ENCODE data around the gene TACR1.

DNA sequence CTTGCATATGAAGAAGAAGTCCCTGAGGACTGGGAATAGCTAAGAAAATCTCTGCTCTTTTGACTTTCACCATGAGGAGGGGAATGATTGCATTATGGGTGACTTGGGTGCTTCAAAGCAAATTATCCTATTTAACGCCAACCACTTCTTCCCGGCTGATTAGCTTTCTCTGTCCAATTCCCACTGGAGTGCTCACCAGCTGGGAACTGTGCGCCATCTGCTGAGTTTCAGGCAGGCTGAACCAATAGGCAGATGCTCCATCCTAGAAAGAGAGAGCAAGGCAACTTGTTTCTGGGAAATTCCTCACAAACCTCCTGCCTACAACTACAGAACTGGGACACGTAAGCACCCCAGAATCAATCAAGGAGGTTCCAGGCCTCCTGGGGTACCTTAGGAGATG is 191.5 kb downstream of the TACR1 start:
- TF ChIP-seq POLR2A (IDR thresholded peaks at IDR 0.05; ENCODE audit: low read depth, low read length) (no peak), FOS (IDR thresholded peaks at IDR 0.05; ENCODE audit: low read depth, low read length) (no peak)
- TF ChIP-seq, protein P1, sequence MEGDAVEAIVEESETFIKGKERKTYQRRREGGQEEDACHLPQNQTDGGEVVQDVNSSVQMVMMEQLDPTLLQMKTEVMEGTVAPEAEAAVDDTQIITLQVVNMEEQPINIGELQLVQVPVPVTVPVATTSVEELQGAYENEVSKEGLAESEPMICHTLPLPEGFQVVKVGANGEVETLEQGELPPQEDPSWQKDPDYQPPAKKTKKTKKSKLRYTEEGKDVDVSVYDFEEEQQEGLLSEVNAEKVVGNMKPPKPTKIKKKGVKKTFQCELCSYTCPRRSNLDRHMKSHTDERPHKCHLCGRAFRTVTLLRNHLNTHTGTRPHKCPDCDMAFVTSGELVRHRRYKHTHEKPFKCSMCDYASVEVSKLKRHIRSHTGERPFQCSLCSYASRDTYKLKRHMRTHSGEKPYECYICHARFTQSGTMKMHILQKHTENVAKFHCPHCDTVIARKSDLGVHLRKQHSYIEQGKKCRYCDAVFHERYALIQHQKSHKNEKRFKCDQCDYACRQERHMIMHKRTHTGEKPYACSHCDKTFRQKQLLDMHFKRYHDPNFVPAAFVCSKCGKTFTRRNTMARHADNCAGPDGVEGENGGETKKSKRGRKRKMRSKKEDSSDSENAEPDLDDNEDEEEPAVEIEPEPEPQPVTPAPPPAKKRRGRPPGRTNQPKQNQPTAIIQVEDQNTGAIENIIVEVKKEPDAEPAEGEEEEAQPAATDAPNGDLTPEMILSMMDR (conservative IDR thresholded peaks at IDR 0.05; ENCODE audit: low read depth, low read length), result no peak
- TF ChIP-seq, protein P2, sequence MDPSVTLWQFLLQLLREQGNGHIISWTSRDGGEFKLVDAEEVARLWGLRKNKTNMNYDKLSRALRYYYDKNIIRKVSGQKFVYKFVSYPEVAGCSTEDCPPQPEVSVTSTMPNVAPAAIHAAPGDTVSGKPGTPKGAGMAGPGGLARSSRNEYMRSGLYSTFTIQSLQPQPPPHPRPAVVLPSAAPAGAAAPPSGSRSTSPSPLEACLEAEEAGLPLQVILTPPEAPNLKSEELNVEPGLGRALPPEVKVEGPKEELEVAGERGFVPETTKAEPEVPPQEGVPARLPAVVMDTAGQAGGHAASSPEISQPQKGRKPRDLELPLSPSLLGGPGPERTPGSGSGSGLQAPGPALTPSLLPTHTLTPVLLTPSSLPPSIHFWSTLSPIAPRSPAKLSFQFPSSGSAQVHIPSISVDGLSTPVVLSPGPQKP (IDR thresholded peaks at IDR 0.05; ENCODE audit: borderline replicate concordance, low read depth, low read length), result no peak
